GM18951 (cell line): ENCODE data around the gene SLC17A7.

ENCODE experiments used
- POLR2A ChIP-seq: IDR thresholded peaks from 4 replicates; pipeline ENCODE4 v1.6.1; 2011; ENCODE audit warnings: mild to moderate bottlenecking; ENCODE audit not compliant: insufficient read length, insufficient read depth; ENCODE audit errors: extremely low read depth
- in situ Hi-C: fragments of 300-500 bp; cut with MboI; formaldehyde crosslinking; loops from one replicate; pipeline ENCODE4 v1.12.0; 2022; ENCODE audit warnings: low sequenced_read_pairs, mixed read lengths, inconsistent platforms; ENCODE audit not compliant: unreplicated experiment

The SLC17A7 gene

GRCh38 chr19:49408816-49409440 lies 32.4 kb downstream of the SLC17A7 start:
- in situ Hi-C loops = no loop called here
- TF ChIP-seq POLR2A = no peak

GRCh38 chr19:49407482-49408015 lies 33.8 kb downstream of the SLC17A7 start:
- in situ Hi-C loops = no loop called here

GRCh38 chr19:49407079-49407478 lies 34.2 kb downstream of the SLC17A7 start:
- no peak for TF ChIP-seq POLR2A
- in situ Hi-C loops = no loop called here

More at GRCh38 chr19:49407482-49408015, 33.8 kb downstream of the SLC17A7 start:
- TF ChIP-seq POLR2A = no peak

GRCh38 chr19:49403404-49404187 lies 37.7 kb downstream of the SLC17A7 start:
- in situ Hi-C loops = no loop called here
- no peak for TF ChIP-seq POLR2A

GRCh38 chr19:49400029-49400428 lies 41.3 kb downstream of the SLC17A7 start:
- in situ Hi-C loops = no loop called here
- TF ChIP-seq POLR2A = no peak

- TF ChIP-seq POLR2A = no peak
- in situ Hi-C loops = loop anchor here (10.0 kb wide), 1 partner anchor 46 kb away; the partner anchor contains the start of gene SLC17A7
These were observed 42.4 kb downstream of the SLC17A7 start for GRCh38 chr19:49398931-49399330.

GRCh38 chr19:49398001-49398615 lies 43.2 kb downstream of the SLC17A7 start:
- in situ Hi-C loops = loop anchor here (10.0 kb wide), 1 partner anchor 47 kb away; the partner anchor contains the start of gene SLC17A7
- no peak for TF ChIP-seq POLR2A

- no peak for TF ChIP-seq POLR2A
- in situ Hi-C loops = loop anchor here (10.0 kb wide), 1 partner anchor 48 kb away; the partner anchor contains the start of gene SLC17A7
These were observed 44.4 kb downstream of the SLC17A7 start for GRCh38 chr19:49396738-49397505.

GRCh38 chr19:49395581-49396407 lies 45.5 kb downstream of the SLC17A7 start:
- in situ Hi-C loops = loop anchor here (10.0 kb wide), 1 partner anchor 49 kb away; the partner anchor contains the start of gene SLC17A7
- no peak for TF ChIP-seq POLR2A

- TF ChIP-seq POLR2A = no peak
- in situ Hi-C loops = loop anchor here (10.0 kb wide), 1 partner anchor 51 kb away; the partner anchor contains the start of gene SLC17A7
These were observed 47.4 kb downstream of the SLC17A7 start for GRCh38 chr19:49393881-49394280.

- in situ Hi-C loops = loop anchor here (10.0 kb wide), 1 partner anchor 53 kb away; the partner anchor contains the start of gene SLC17A7
- TF ChIP-seq POLR2A = no peak
These were observed 49.5 kb downstream of the SLC17A7 start for GRCh38 chr19:49391581-49392399.
